MV-4-11 (cell line): Measurements from ENCODE around the gene FAM131A.

ENCODE experiments used
- DNase-seq: peaks from one replicate; lab custom pipeline; 2025; lab: John Stamatoyannopoulos, UW

FAM131A gene

DNA sequence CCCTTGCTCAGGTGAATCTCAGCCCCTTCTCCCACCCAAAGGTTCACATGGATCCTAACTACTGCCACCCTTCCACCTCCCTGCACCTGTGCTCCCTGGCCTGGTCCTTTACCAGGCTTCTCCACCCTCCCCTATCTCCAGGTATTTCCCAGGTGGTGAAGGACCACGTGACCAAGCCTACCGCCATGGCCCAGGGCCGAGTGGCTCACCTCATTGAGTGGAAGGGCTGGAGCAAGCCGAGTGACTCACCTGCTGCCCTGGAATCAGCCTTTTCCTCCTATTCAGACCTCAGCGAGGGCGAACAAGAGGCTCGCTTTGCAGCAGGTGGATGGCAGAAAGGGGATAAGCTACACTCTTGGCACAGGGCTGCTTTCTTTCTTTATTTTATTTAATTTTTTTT is 4.5 kb downstream of the FAM131A start:
- no peak for DNase-seq

DNA sequence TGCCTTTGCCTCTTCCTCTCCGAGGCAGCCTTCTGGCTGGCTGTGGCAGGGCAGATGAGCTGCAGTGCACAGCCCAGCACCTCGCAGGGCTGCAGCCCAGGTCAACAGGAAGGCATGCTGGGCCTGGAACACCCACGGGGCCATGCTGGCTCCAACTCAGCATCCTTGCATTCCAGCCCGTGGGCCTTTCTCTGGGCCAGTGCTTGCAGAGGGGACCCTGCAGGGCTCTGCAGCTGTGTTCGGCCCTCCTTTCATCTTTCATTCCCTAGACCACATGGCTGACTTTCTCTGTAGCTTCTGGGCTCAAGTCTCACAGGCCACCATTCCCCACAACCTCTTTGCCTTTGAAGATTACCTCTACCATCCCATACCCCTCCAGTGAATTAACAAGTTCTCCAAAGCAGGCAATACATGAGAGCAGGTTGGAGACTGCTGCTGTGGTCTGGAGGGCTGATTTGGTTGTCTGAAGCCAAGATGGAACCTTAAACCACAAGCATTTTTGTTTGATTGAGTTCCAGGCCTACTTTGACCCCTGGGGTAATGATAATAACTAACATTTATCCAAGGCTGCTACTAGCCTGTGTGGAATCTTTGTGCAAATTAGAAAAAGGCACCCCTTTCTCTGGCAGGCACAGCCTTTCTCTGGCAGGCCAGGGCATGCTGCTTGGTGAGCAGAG is 5.9 kb downstream of the FAM131A start:
- DNase-seq, result no peak

DNA sequence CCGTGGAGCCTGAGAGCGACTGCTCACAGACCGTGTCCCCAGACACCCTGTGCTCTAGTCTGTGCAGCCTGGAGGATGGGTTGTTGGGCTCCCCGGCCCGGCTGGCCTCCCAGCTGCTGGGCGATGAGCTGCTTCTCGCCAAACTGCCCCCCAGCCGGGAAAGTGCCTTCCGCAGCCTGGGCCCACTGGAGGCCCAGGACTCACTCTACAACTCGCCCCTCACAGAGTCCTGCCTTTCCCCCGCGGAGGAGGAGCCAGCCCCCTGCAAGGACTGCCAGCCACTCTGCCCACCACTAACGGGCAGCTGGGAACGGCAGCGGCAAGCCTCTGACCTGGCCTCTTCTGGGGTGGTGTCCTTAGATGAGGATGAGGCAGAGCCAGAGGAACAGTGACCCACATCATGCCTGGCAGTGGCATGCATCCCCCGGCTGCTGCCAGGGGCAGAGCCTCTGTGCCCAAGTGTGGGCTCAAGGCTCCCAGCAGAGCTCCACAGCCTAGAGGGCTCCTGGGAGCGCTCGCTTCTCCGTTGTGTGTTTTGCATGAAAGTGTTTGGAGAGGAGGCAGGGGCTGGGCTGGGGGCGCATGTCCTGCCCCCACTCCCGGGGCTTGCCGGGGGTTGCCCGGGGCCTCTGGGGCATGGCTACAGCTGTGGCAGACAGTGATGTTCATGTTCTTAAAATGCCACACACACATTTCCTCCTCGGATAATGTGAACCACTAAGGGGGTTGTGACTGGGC is 7.3 kb downstream of the FAM131A start:
- DNase-seq, result no peak

DNA sequence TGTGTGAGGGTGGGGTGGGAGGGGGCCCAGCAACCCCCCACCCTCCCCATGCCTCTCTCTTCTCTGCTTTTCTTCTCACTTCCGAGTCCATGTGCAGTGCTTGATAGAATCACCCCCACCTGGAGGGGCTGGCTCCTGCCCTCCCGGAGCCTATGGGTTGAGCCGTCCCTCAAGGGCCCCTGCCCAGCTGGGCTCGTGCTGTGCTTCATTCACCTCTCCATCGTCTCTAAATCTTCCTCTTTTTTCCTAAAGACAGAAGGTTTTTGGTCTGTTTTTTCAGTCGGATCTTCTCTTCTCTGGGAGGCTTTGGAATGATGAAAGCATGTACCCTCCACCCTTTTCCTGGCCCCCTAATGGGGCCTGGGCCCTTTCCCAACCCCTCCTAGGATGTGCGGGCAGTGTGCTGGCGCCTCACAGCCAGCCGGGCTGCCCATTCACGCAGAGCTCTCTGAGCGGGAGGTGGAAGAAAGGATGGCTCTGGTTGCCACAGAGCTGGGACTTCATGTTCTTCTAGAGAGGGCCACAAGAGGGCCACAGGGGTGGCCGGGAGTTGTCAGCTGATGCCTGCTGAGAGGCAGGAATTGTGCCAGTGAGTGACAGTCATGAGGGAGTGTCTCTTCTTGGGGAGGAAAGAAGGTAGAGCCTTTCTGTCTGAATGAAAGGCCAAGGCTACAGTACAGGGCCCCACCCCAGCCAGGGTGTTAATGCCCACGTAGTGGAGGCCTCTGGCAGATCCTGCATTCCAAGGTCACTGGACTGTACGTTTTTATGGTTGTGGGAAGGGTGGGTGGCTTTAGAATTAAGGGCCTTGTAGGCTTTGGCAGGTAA is 8.1 kb downstream of the FAM131A start:
- DNase-seq, result peak; percentile 76

DNA sequence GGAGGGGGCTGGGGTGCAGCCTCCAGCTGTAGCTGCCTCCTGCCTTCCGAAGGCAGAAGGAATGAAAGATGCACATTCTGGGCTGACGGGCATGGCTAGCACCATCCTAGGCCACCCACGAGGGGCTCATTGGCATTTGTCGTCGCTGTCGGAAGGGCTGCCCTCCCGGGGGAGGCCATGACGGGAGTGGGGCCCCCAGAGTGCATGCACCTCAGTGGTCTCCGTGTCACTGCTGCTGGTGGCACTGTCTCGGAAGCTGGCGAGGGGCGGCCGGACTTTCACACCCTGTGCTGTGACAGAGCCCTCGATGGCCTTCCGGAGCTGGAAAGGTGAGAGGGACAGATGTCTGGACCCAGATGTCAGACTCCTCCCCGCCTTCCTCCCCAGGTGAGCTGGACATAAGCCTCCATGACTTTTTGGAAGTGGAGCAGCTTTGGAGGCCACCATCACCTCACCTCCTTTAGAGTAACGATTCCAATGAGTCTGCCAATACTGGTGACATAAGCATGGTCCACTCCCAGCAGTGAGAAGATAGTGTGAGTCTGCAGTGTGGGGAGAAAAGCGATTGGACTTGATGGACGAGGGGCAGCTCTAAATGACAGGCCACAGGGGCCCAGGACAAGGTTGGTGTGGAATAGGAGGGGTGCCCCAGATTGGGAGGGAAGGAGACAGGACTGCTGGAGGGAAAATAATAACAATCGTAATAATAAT is 9.2 kb downstream of the FAM131A start:
- no peak for DNase-seq

DNA sequence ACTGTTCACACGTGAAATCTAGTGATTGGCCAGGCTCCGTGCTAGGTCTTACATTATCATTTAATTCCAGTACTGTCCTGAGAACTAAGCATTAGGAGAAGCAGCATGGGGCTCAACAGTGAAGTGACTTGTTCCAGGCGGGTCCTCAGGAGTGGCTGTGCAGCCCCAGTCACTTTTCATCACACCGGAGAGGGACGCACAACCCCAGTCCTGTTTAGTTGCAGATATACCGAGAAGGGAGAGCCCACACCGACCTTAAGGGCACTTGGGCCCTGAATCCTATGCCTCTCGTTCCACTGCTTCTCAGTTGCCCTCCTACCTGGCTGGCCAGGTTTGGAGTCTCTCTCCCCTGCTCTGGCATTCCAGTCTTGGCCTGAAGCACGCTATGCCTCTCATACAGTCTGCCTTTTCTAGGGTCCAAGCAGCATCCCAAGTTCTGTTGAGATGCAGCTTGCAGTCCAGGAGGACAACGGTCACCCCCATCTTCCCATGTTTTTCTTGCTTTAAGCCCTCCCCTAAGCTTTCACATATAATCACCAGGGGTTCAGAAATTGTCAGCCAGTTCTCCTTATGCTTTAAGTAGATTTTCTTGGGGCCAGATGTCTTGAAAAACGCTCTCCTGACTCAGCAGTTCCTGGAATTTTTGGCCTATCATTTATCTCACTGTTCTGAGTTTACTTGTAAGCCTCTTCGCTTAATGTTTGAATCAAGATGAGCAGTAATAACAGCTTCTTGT is 10.1 kb downstream of the FAM131A start:
- no peak for DNase-seq

DNA sequence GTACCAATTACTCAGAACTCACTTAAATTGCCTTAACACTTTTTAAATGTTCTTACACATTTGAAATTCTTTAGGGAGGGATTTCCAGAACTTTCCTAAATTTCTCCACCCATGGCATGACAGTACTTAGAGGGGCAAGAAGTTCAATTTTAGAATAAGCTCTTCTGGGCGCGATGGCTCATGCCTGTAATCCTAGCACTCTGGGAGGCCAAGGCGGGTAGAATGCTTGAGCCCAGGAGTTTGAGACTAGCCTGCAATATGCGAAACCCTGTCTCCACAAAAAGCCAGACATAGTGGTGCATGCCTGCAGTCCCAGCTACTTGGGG is 10.6 kb downstream of the FAM131A start:
- no peak for DNase-seq

DNA sequence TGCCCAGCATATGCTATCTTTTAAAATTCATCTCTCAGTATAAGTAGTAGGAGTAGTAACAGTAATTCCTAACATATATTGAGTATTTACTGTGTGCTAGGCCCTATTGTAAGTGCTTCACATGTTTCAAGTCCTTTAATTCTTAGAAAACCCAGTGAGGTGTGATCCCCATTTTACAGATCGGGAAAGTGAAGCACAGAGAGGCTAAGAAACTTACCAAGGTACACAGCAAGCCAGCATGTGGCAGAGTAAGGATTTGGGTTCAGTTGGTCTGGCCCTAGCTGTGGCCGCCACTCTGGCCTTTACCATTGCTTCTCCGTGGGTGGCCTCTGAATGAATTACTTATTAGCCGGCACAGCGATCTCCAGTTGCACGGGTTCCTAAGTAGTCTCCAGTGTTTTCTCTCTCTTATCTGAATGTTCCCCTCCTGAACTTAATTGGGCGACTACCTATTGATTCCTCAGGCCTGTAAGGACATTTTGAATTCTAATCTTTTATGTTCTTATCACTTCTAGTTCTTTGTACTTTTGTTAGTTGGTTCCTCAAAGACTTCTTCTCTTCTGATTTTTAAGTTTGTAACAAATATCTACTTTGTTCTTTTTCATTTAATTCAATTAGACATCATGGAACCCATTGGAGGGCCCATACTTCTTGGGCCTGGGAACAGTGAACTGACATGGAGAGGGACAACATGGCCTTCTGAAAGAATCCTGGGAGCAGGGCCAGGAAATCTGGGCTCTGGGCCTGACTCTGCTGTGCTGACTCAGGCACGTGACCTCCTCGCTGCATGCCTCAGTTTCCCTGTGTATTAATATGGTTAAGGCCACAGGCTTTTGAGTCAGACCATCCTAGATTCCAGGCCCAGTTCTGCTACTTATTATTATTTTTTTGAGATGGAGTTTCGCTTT is 12.4 kb downstream of the FAM131A start:
- no peak for DNase-seq

DNA sequence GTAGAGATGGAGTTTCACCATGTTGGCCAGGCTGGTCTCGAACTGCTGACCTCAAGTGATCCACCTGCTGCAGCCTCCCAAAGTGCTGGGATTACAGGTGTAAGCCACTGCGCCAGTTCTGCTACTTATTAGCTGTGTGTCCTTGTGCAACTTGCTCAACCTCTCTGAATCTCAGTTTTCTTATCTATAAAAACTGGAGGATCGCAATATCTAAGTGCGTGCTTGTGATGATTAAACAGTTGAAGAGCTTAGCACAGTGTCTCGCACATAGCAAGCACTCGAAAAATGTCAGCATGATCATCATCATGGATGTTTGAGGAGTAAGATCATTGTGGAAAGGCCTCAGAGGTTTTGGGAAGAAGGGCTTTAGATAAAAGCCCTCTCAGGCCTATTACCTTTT is 13.2 kb downstream of the FAM131A start:
- DNase-seq, result no peak

DNA sequence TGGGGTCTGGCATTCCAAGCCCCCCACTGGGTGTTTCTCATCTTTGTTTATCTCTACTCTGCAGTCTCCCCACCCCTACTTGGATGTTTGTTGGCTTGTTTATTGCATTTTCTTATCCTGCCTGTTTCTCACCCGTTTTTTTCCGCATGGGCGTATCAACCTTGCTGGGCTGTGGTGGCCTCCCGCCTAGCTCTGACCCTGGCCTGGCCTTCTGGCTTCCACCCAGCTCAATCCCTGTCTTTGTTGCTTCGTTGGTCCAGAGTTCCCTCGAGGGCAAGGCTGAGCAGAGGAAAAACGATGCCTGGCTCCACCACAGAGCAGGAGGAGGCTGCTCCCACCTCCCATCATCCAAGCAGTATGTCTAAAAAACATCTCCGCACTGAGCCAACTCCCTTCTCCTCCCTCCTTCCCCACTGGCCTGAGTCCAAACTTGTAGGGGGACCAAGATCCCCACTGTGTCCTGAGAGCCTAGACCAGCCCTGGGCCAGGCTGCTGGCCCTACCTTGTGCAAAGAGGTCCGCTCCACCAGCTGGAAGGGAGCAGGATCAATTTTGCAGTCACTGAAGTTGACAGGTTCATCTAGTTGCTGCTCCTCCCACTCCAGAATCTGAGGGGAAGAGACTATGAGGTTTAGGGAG is 14.2 kb downstream of the FAM131A start:
- DNase-seq, result no peak

DNA sequence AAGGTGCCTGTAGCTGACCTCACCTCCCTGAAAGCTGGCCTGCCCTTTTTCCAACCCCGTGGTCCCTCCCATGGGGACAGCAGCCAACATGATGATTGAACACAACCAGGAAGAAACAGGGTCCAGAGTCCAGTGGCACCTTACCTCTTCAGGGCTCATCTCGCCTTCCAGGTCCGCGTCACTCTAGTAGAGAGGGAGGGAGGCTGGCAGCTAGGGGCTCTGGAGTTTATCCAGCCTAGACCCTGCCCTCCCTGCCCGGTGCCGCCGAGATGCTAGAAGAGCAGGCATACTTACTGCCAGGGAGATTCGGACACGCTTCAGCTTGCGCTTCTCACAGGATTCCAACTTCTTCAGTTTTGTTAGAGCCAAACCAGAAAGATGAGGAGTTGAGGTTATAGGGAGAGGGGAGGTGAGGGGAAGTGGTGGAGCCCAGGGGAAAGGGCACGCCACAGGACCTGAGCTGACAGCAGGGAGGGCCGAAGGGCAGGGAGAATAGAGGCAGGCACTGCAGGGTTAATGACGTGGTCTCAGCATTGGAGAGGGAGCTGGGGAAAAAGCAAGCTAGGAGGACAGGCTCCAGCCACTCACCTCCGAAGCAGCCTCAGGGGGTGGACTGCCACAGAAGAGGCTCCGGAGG is 14.9 kb downstream of the FAM131A start:
- no peak for DNase-seq

DNA sequence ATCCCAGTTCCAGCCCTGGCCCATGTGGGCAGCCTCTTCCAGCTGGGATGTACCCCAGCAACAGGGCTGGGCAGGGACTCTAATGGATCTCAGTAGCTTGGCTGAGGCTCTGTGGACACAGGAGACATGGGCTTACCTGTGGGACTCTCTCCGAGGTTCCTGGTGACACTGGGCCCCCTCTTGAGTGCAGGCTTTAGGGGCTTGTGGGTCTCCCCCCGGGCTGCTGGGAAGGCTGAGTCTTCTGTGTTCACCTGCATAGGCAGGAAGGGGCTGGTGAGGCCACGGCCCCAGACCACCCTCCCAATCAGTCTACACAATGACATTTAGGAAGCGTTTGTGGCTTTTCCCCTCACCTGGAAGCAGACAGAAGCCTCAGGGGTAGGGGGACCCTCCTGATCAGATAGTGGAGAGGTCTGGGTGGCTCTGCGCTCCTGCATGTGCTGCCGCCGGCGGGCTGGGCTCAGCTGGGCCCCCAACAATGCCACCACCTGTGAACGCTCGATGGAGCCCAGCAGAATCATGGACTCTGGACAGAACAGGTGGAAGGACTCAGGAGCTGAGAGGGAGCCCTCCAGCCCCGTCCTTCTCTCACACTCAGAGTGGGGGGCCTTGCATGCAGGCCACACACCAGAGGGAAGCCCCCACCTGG is 15.6 kb downstream of the FAM131A start:
- DNase-seq, result no peak

DNA sequence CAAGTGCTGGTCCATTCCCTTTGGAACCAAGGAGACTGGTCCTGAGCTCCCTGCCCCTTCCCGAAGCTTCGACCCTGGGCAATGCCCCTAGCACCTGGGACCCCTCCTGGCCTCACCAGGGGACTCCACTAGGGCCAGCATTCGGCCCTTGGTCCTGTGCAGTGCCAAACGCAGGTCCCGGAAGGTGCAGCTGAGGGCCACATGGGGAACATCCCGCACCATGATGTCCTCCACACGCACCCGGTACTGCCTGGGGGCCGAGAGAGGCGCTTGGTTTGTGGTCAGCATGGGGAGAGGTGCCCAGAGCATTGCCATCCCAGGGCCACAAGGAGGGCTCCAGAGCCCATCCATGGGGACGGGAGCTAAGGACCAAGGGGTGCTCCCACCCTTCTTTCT is 16.1 kb downstream of the FAM131A start:
- no peak for DNase-seq

DNA sequence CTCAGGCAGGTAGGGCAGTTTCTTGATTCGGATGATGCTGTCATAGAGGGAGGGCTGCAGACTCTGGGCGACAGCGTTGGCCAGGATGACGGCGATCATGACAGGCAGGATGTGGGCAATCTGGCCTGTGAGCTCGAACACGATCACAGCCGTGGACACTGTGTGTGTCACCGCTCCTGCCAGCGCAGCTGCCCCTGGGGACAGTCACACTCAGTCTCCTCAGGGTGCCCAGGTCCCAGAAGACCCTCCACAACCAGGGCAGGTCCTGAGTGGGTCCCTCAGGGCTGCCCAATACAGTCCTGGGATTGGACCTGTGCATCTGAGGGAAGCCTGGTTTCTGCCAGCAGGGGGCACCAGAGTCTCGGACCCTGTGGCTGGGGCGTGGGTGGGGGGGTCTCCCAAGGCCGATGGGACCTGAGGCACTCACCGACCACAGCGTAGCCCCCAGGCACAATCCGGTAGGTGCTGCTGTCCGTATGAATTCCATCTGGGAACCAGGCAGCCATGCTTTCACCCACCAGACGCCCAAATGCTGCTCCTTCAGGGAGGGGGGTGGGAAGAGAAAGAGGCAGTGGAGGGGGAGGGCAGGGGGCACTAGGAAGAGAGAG is 16.8 kb downstream of the FAM131A start:
- no peak for DNase-seq

DNA sequence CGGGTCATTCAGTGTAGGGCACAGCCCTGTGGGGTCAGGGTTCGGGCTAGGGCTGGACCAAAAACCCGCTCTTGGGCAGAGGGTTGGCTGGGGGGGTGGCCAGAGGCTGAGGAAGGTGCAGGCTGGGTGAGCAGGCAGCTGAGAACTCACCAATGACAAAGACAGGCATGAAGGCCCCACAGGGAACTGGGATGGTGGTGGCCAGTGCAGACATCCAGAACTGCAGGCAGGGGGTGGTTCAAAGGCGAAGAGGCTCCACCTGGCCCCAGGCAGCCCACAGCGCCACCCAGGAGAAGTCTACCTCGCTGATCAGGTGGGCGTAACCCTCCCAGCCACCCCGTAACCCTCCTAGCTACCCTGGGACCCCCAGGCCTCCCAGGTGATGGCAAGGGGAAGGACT is 17.4 kb downstream of the FAM131A start:
- no peak for DNase-seq

DNA sequence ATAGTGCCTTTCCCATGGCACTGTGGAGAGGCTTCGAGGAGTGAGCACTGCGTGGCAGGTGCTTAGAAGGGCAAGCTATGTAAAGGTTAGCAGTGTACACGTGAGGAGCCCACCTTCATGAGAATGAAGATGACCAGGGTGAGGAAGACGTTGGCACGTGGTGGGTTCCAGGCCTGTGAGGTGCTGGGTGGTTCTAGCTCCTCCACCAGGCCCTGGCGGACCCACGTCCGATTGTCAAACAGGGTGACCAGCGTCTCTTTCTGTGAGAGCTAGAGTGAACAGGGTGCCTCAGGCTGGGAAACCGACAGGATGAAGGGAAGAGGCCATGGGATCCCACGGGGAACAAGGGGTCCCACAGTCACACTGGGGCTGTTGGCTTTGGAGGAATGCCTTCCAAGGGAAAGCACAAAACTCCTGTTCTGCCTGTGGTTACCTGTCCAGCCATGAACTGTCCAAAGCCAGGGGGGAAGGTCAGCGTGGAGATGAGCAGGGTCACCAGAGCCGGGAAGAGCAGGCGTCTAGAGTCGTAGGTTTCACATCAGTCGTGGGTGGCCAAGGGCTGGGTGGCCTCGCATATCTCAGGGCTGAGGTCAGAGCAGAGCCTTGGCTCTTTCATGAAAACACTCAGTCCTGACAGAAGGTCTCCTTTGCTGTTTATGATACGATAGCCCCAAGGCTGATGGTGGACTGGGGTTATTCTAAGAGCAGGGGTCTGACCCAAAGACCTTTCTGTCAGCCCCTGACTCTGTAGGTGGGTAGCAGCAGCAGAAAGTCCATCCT is 18.1 kb downstream of the FAM131A start:
- no peak for DNase-seq

DNA sequence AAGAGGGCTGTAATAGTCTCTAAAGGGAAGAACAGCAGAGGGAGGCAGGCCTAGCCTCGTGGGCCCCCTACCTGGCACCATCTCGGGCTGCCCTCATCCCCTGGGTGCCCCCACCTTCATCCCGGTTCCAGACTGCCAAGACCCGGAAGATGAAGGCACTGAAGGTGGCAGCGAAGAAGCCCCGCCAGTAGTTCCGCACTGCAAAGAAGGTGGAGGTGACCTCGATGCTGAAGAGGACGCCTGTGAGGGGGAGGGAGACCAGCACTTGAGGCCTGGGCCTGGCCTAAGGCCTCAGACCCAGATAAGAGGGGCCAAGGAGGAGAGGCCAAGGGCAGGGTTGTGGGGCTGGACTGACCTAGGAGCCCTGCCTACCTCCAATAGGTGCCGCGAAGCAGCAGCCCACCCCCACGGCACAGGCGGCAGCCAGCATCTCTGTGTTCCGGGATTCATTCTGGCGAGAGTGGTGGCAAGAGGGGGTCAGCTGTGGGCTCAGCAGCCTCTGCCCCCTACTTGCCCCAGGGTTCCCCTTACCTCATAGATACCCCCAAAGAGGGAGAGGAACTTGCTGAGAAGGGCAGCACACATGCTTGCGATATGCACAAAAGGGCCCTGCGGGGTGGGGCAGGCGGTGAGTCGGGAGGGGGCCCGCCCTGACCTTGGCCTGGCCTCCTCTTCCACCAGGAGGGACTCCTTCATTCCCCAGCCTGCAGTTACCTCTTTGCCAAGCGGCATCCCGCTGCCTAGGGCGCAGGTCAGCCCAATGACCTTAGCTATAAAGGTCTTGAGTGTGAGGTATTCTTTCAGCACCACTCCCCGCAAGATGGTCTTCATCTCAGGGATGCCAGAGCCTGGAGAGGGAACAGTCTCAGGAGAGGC is 20.1 kb downstream of the FAM131A start:
- DNase-seq, result no peak
